ENCODE results near the gene MIER2. TPM values are rescaled to one million over a fixed set of nuclear protein-coding genes. Genes with fewer than 3 reads are reported as not detected.
A peak's percentile ranks its signal among the peaks of the same experiment; 100 is the strongest.

Gene MIER2
- total RNA-seq, 1 donor from 2014 or later, result 34.2 TPM

- intact Hi-C loops (cut with micrococcal nuclease), result loop anchor here (1.0 kb wide), 1 partner anchor 215 kb away; no protein-coding TSS in a partner anchor
- Mint-ChIP-seq H3K36me3 (ENCODE audit: low read depth) (no peaks in the 10 kb centered on the region), H3K4me1 (ENCODE audit: low read depth) (no peaks in the 10 kb centered on the region), H3K9me3 (no peaks in the 10 kb centered on the region), H3K27me3 (ENCODE audit: insufficient read depth) (peaks cover 36% of the 10 kb centered on the region), H3K4me3 (no peak overlapping the region), H3K27ac (no peak overlapping the region)
- peak; percentile 16 for DNase-seq (ENCODE audit: low spot score)
Measured at GRCh38 chr19:294946-295686, 49.5 kb downstream of the MIER2 start.

GRCh38 chr19:294341-294945 is 50.2 kb downstream of the MIER2 start:
- peaks cover 43% of the 10 kb centered on the region for H3K27me3 Mint-ChIP-seq (ENCODE audit: insufficient read depth)
- DNase-seq (ENCODE audit: low spot score), result no peak
- intact Hi-C loops (cut with micrococcal nuclease), result no loop called here
- H3K36me3 Mint-ChIP-seq (ENCODE audit: low read depth), result no peaks in the 10 kb centered on the region
- H3K4me1 Mint-ChIP-seq (ENCODE audit: low read depth), result no peaks in the 10 kb centered on the region
- H3K27ac Mint-ChIP-seq, result no peak overlapping the region
- H3K4me3 Mint-ChIP-seq, result no peak overlapping the region
- H3K9me3 Mint-ChIP-seq, result no peaks in the 10 kb centered on the region

- H3K9me3 Mint-ChIP-seq, result no peaks in the 10 kb centered on the region
- H3K4me1 Mint-ChIP-seq (ENCODE audit: low read depth), result no peaks in the 10 kb centered on the region
- no peak for DNase-seq (ENCODE audit: low spot score)
- no peak overlapping the region for H3K27ac Mint-ChIP-seq
- H3K27me3 Mint-ChIP-seq (ENCODE audit: insufficient read depth), result peaks cover 46% of the 10 kb centered on the region
- intact Hi-C loops (cut with micrococcal nuclease), result no loop called here
- H3K36me3 Mint-ChIP-seq (ENCODE audit: low read depth), result no peaks in the 10 kb centered on the region
- H3K4me3 Mint-ChIP-seq, result no peak overlapping the region
Measured at GRCh38 chr19:293436-294110, 51.0 kb downstream of the MIER2 start.

GRCh38 chr19:292951-293350 is 51.6 kb downstream of the MIER2 start:
- H3K36me3 Mint-ChIP-seq (ENCODE audit: low read depth), result no peaks in the 10 kb centered on the region
- intact Hi-C loops (cut with micrococcal nuclease), result no loop called here
- H3K4me1 Mint-ChIP-seq (ENCODE audit: low read depth), result no peaks in the 10 kb centered on the region
- H3K27me3 Mint-ChIP-seq (ENCODE audit: insufficient read depth), result peaks cover 51% of the 10 kb centered on the region
- no peak overlapping the region for H3K4me3 Mint-ChIP-seq
- no peaks in the 10 kb centered on the region for H3K9me3 Mint-ChIP-seq
- H3K27ac Mint-ChIP-seq, result no peak overlapping the region
- no peak for DNase-seq (ENCODE audit: low spot score)

GRCh38 chr19:292281-292884 is 52.2 kb downstream of the MIER2 start:
- Mint-ChIP-seq H3K36me3 (ENCODE audit: low read depth) (no peaks in the 10 kb centered on the region), H3K4me1 (ENCODE audit: low read depth) (no peaks in the 10 kb centered on the region), H3K9me3 (no peaks in the 10 kb centered on the region), H3K4me3 (no peak overlapping the region), H3K27ac (no peak overlapping the region), H3K27me3 (ENCODE audit: insufficient read depth) (peaks cover 53% of the 10 kb centered on the region)
- DNase-seq (ENCODE audit: low spot score), result no peak
- intact Hi-C loops (cut with micrococcal nuclease), result no loop called here

GRCh38 chr19:291561-292280 is 52.9 kb downstream of the MIER2 start:
- H3K27ac Mint-ChIP-seq, result no peak overlapping the region
- H3K27me3 Mint-ChIP-seq (ENCODE audit: insufficient read depth), result peaks cover 53% of the 10 kb centered on the region

GRCh38 chr19:291006-291521 is 53.5 kb downstream of the MIER2 start, which contains the start of gene PLPP2:
Gene PLPP2 (minus strand): TSS chr19:291403. CDS start chr19:291336, 67 bp downstream.
- Mint-ChIP-seq H3K4me3 (no peak within 1 kb of the TSS), H3K9me3 (no peaks in the 10 kb centered on the region), H3K4me1 (ENCODE audit: low read depth) (no peaks in the 10 kb centered on the region), H3K27ac (no peak within 1 kb of the TSS), H3K36me3 (ENCODE audit: low read depth) (no peaks in the 10 kb centered on the region), H3K27me3 (ENCODE audit: insufficient read depth) (peaks cover 48% of the 10 kb centered on the region)
- intact Hi-C loops (cut with micrococcal nuclease), result no loop called here
- DNase-seq (ENCODE audit: low spot score), result no peak

More at GRCh38 chr19:291561-292280, 52.9 kb downstream of the MIER2 start:
- intact Hi-C loops (cut with micrococcal nuclease), result no loop called here
- Mint-ChIP-seq H3K9me3 (no peaks in the 10 kb centered on the region), H3K4me3 (no peak overlapping the region), H3K36me3 (ENCODE audit: low read depth) (no peaks in the 10 kb centered on the region), H3K4me1 (ENCODE audit: low read depth) (no peaks in the 10 kb centered on the region)
- DNase-seq (ENCODE audit: low spot score), result no peak

GRCh38 chr19:290372-291005 is 54.1 kb downstream of the MIER2 start:
- Mint-ChIP-seq H3K36me3 (ENCODE audit: low read depth) (no peaks in the 10 kb centered on the region), H3K4me3 (no peak overlapping the region), H3K4me1 (ENCODE audit: low read depth) (no peaks in the 10 kb centered on the region), H3K9me3 (no peaks in the 10 kb centered on the region), H3K27me3 (ENCODE audit: insufficient read depth) (peaks cover 44% of the 10 kb centered on the region), H3K27ac (no peak overlapping the region)
- intact Hi-C loops (cut with micrococcal nuclease), result no loop called here
- no peak for DNase-seq (ENCODE audit: low spot score)

GRCh38 chr19:289651-290371 is 54.8 kb downstream of the MIER2 start:
- no peak for DNase-seq (ENCODE audit: low spot score)
- peaks cover 44% of the 10 kb centered on the region for H3K27me3 Mint-ChIP-seq (ENCODE audit: insufficient read depth)
- no peaks in the 10 kb centered on the region for H3K4me1 Mint-ChIP-seq (ENCODE audit: low read depth)
- H3K27ac Mint-ChIP-seq, result no peak overlapping the region
- H3K4me3 Mint-ChIP-seq, result no peak overlapping the region
- no peaks in the 10 kb centered on the region for H3K9me3 Mint-ChIP-seq
- intact Hi-C loops (cut with micrococcal nuclease), result no loop called here
- no peaks in the 10 kb centered on the region for H3K36me3 Mint-ChIP-seq (ENCODE audit: low read depth)

GRCh38 chr19:288911-289310 is 55.7 kb downstream of the MIER2 start:
- no peaks in the 10 kb centered on the region for H3K36me3 Mint-ChIP-seq (ENCODE audit: low read depth)
- DNase-seq (ENCODE audit: low spot score), result no peak
- no peak overlapping the region for H3K27ac Mint-ChIP-seq
- H3K27me3 Mint-ChIP-seq (ENCODE audit: insufficient read depth), result peaks cover 36% of the 10 kb centered on the region
- no peaks in the 10 kb centered on the region for H3K4me1 Mint-ChIP-seq (ENCODE audit: low read depth)
- H3K4me3 Mint-ChIP-seq, result no peak overlapping the region
- intact Hi-C loops (cut with micrococcal nuclease), result no loop called here
- no peaks in the 10 kb centered on the region for H3K9me3 Mint-ChIP-seq

- Mint-ChIP-seq H3K36me3 (ENCODE audit: low read depth) (no peaks in the 10 kb centered on the region), H3K4me3 (no peak overlapping the region), H3K4me1 (ENCODE audit: low read depth) (no peaks in the 10 kb centered on the region), H3K27me3 (ENCODE audit: insufficient read depth) (peaks cover 23% of the 10 kb centered on the region), H3K27ac (no peak overlapping the region), H3K9me3 (no peaks in the 10 kb centered on the region)
- no peak for DNase-seq (ENCODE audit: low spot score)
- intact Hi-C loops (cut with micrococcal nuclease), result no loop called here
Measured at GRCh38 chr19:287381-287871, 57.2 kb downstream of the MIER2 start.

All from activated T-helper 1 cell treated with anti-CD3 and anti-CD28 coated beads, Interleukin-12 subunit alpha, Interleukin-12 subunit beta, Interleukin-2, Interleukin-4 antibody, amounts not matched to agents 30 ng/mL and 10 ng/mL and 1 ng/mL, durations not matched to agents 14 hours and 24 hours and 36 hours (primary cell).